CD14-positive monocyte (primary cell): ENCODE data around the gene TMC6. TPM values are rescaled to one million over a fixed set of nuclear protein-coding genes. Genes with fewer than 3 reads are reported as not detected.
A peak's percentile ranks its signal among the peaks of the same experiment; 100 is the strongest.

Experiments
- DNase-seq, 3 donors: peaks; one replicate each; pipeline ENCODE4 v3.0.0-alpha.2; 2011 to 2022
- H2AFZ ChIP-seq: 2 replicates; pipeline ENCODE4 v1.6.0; 2012; ENCODE audit warnings: mild to moderate bottlenecking, low read depth, low read length, inconsistent platforms; ENCODE audit not compliant: insufficient read depth, poor library complexity, severe bottlenecking
- H3K27ac ChIP-seq, 2 donors: 1 replicate in 1 of 2; 2 replicates in 1 of 2; pipeline ENCODE4 v1.5.1; 2012 to 2013; ENCODE audit warnings: low read length in 2 of 2, control low read depth in 1 of 2, inconsistent platforms in 1 of 2, low read depth in 1 of 2, mild to moderate bottlenecking in 1 of 2
- H3K27me3 ChIP-seq, 2 donors: one replicate each; pipeline versions ENCODE4 v1.6.0 to v1.6.1; 2011 to 2013; ENCODE audit warnings: low read length in 2 of 2; ENCODE audit not compliant: control insufficient read depth in 2 of 2, insufficient read depth in 2 of 2
- H3K36me3 ChIP-seq, 2 donors: replicated peaks in 1 of 2; 1 replicate in 1 of 2; 2 replicates in 1 of 2; pipeline versions ENCODE4 v1.5.1 to v1.6.1; 2012 to 2013; ENCODE audit warnings: low read length in 2 of 2, control low read depth in 1 of 2, inconsistent platforms in 1 of 2, mild to moderate bottlenecking in 1 of 2; ENCODE audit not compliant: insufficient read depth in 2 of 2, control insufficient read depth in 1 of 2
- H3K4me1 ChIP-seq, 2 donors: 1 replicate in 1 of 2; 2 replicates in 1 of 2; pipeline versions ENCODE4 v1.5.1 to v1.6.1; 2012 to 2013; ENCODE audit warnings: low read length in 2 of 2, control low read depth in 1 of 2, inconsistent platforms in 1 of 2, mild to moderate bottlenecking in 1 of 2, moderate library complexity in 1 of 2; ENCODE audit not compliant: insufficient read depth in 2 of 2, control insufficient read depth in 1 of 2
- H3K4me2 ChIP-seq: replicated peaks from 2 replicates; pipeline ENCODE3; 2012; ENCODE audit warnings: low read length, moderate library complexity, mild to moderate bottlenecking; ENCODE audit not compliant: poor library complexity, severe bottlenecking; ENCODE audit errors: extremely low read depth
- H3K4me3 ChIP-seq, 3 experiments: fragments of 200-600 bp in 1 of 3; sonication (generic) in 1 of 3; replicated peaks in 1 of 3; 1 replicate in 2 of 3; 2 replicates in 1 of 3; pipeline ENCODE4 v1.5.1; 2011 to 2013; ENCODE audit warnings: low read length in 3 of 3, mild to moderate bottlenecking in 3 of 3, control low read depth in 2 of 3, low read depth in 2 of 3, inconsistent platforms in 1 of 3, moderate library complexity in 1 of 3
- H3K79me2 ChIP-seq: 2 replicates; pipeline ENCODE4 v1.6.0; 2012; ENCODE audit warnings: mild to moderate bottlenecking, control low read depth, inconsistent platforms, low read length, moderate library complexity; ENCODE audit not compliant: insufficient read depth
- H3K9ac ChIP-seq: 2 replicates; pipeline ENCODE4 v1.6.0; 2017; ENCODE audit warnings: low read length, mild to moderate bottlenecking; ENCODE audit not compliant: insufficient read depth, poor library complexity, severe bottlenecking
- H3K9me3 ChIP-seq, 2 donors: replicated peaks in 1 of 2; 1 replicate in 1 of 2; 2 replicates in 1 of 2; pipeline versions ENCODE4 v1.5.1 to v1.6.1; 2012 to 2013; ENCODE audit warnings: low read length in 2 of 2, control low read depth in 1 of 2; ENCODE audit not compliant: control insufficient read depth in 1 of 2, insufficient read depth in 1 of 2
- H4K20me1 ChIP-seq: 2 replicates; pipeline ENCODE4 v1.6.0; 2012; ENCODE audit warnings: mild to moderate bottlenecking, low read length, control low read depth, moderate library complexity; ENCODE audit not compliant: insufficient read depth
- H3K27ac Mint-ChIP-seq, 7 donors: one replicate each; pipeline ENCODE4 v1.8.0; 2020; ENCODE audit warnings: mild to moderate bottlenecking in 7 of 7, mixed read lengths in 7 of 7, moderate library complexity in 6 of 7, inconsistent platforms in 2 of 7
- H3K27me3 Mint-ChIP-seq, 3 donors: one replicate each; pipeline ENCODE4 v1.8.0; 2021 to 2022; ENCODE audit warnings: low read depth in 3 of 3, mild to moderate bottlenecking in 3 of 3, mixed read lengths in 3 of 3, moderate library complexity in 3 of 3, inconsistent platforms in 1 of 3
- H3K36me3 Mint-ChIP-seq, 2 donors: one replicate each; pipeline ENCODE4 v1.8.0; 2020; ENCODE audit warnings: mixed read lengths in 2 of 2, inconsistent platforms in 1 of 2, mild to moderate bottlenecking in 1 of 2
- H3K4me1 Mint-ChIP-seq: one replicate; pipeline ENCODE4 v1.8.0; 2020; ENCODE audit warnings: mild to moderate bottlenecking, mixed read lengths
- H3K4me3 Mint-ChIP-seq, 2 donors: one replicate each; pipeline ENCODE4 v1.8.0; 2020; ENCODE audit warnings: mild to moderate bottlenecking in 2 of 2, mixed read lengths in 2 of 2, moderate library complexity in 1 of 2
- H3K9me3 Mint-ChIP-seq, 7 donors: one replicate each; pipeline ENCODE4 v1.8.0; 2020 to 2022; ENCODE audit warnings: mixed read lengths in 7 of 7, mild to moderate bottlenecking in 6 of 7, moderate library complexity in 6 of 7, inconsistent platforms in 2 of 7
- CTCF ChIP-seq: fragments of 200-600 bp; IDR thresholded peaks from one replicate; pipeline ENCODE4 v1.8.0; 2022; ENCODE audit warnings: antibody characterized with exemption, mild to moderate bottlenecking
- WGBS: methylation state at CpG from one replicate; pipeline ENCODE4 v1.1.5; 2013; ENCODE audit warnings: missing lambda C conversion rate; ENCODE audit not compliant: insufficient coverage; 5-methylcytosine and 5-hydroxymethylcytosine counted together
- intact Hi-C, 2 donors: fragments of 100-400 bp; cut with micrococcal nuclease; formaldehyde crosslinking; loops; one replicate each; pipeline versions ENCODE4 v1.15.0 to v1.15.1; 2023
- polyA plus RNA-seq, 3 donors: library from polyadenylated mRNA; depleted of rRNA in 1 of 3; unstranded in 2 of 3; stranded (reverse) in 1 of 3; fragments of 300-500 nt in 2 of 3; fragments of >200 nt in 1 of 3; fragmentation: Illumina TruSeq in 2 of 3; gene quantifications; 1 replicate in 2 of 3; 2 replicates in 1 of 3; pipeline ENCODE4 v1.2.3, GENCODE V29; 2012 to 2021

TMC6 gene
- polyA plus RNA-seq, 3 donors, result 60.1 to 107 (median 79.2) TPM

DNA sequence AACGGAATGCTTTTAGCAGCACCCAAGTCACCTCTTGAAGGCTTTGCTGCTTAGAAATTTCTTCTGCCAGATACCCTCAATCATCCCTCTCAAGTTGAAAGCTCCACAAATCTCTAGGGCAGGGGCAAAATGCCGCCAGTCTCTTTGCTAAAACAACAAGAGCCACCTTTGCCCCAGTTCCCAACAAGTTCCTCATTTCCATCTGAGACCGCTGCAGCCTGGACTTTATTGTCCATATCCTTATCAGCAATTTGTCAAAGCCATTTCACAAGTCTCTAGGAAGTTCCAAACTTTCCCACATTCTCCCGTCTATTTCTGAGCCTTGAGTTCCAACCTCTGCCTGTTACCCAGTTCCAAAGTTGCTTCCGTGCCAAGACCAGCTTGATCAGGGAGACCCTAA is 27.4 kb downstream of the TMC6 start:
- Mint-ChIP-seq H3K4me1 (no peaks in the 10 kb centered on the region), H3K27ac (no peak overlapping the region), H3K36me3 (peaks cover 67 to 75% of the 10 kb centered on the region in 2 donors), H3K27me3 (no peaks in the 10 kb centered on the region), H3K4me3 (no peak overlapping the region), H3K9me3 (peaks cover 0 to 14% (median 5%) of the 10 kb centered on the region in 7 donors)
- H3K27me3 ChIP-seq, result no peaks in the 10 kb centered on the region
- no peak overlapping the region for H3K27ac ChIP-seq
- WGBS, result 96% methylated on average over 4 of the region's 5 CpGs
- no peak overlapping the region for H2AFZ ChIP-seq
- no peak for TF ChIP-seq CTCF
- intact Hi-C loops, result loop anchor here in 1 of 2 donors (5.0 kb wide), 1 partner anchor 131 kb away; the partner anchor contains the start of gene TMEM235
- H3K79me2 ChIP-seq, result no peaks in the 10 kb centered on the region
- H3K4me2 ChIP-seq, result no peak overlapping the region
- H3K4me1 ChIP-seq, result no peaks in the 10 kb centered on the region
- peaks cover 30 to 83% of the 10 kb centered on the region in 2 donors for H3K36me3 ChIP-seq
- no peak for DNase-seq
- no peak overlapping the region for H3K9ac ChIP-seq
- peaks cover 0 to 8% of the 10 kb centered on the region in 2 donors for H3K9me3 ChIP-seq
- H4K20me1 ChIP-seq, result no peaks in the 10 kb centered on the region
- no peak overlapping the region for H3K4me3 ChIP-seq

GRCh38 chr17:78096093-78096492 is 32.5 kb downstream of the TMC6 start:
- Histone ChIP-seq H3K9ac (no peak overlapping the region), H3K4me3 (no peak overlapping the region), H3K4me1 (no peaks in the 10 kb centered on the region), H3K4me2 (no peak overlapping the region), H3K9me3 (peaks cover 0 to 4% of the 10 kb centered on the region in 2 donors), H2AFZ (no peak overlapping the region), H4K20me1 (no peaks in the 10 kb centered on the region), H3K79me2 (no peaks in the 10 kb centered on the region), H3K27me3 (no peaks in the 10 kb centered on the region), H3K36me3 (peaks cover 59 to 94% of the 10 kb centered on the region in 2 donors), H3K27ac (no peak overlapping the region)
- peak overlapping the region in 1 of 7 donors; percentile 17 for H3K27ac Mint-ChIP-seq
- WGBS, result 96% methylated on average over 4 of the region's 9 CpGs
- no peak overlapping the region for H3K4me3 Mint-ChIP-seq
- peaks cover 0 to 10% (median 3%) of the 10 kb centered on the region in 7 donors for H3K9me3 Mint-ChIP-seq
- peaks cover 0 to 2% (median 1%) of the 10 kb centered on the region in 3 donors for H3K27me3 Mint-ChIP-seq
- H3K36me3 Mint-ChIP-seq, result peaks cover 84 to 89% of the 10 kb centered on the region in 2 donors
- no peaks in the 10 kb centered on the region for H3K4me1 Mint-ChIP-seq
- TF ChIP-seq CTCF, result no peak
- intact Hi-C loops, result no loop called here
- DNase-seq, result no peak
